NCI-H524 treated with DMSO at 0.1 percent for 48 hours (cell line): ENCODE measurements around the gene EFL1.
A peak's percentile ranks its signal among the peaks of the same experiment; 100 is the strongest.
"Not testable (repeated sequence)": the region's sequence is repeated elsewhere in the genome, so short reads cannot be mapped to it uniquely, and the experiment has no call there.

Experiments used
- DNase-seq: peaks from one replicate; lab custom pipeline; 2025; lab: John Stamatoyannopoulos, UW

EFL1 gene

GRCh38 chr15:82262422-82263026, at the start of gene EFL1, which contains the start of gene SAXO2:
Gene EFL1 (minus strand): TSS chr15:82262734. CDS start chr15:82261778, 956 bp downstream.
Gene SAXO2 (plus strand): TSS chr15:82262818. CDS start chr15:82262880, 62 bp downstream.
- DNase-seq, result peak; percentile 44

- DNase-seq, result not testable (repeated sequence)
Observed at GRCh38 chr15:82311321-82311720, 48.8 kb upstream of the EFL1 start.

GRCh38 chr15:82309802-82310201, 47.3 kb upstream of the EFL1 start:
- DNase-seq, result no peak

GRCh38 chr15:82307714-82308081, 45.2 kb upstream of the EFL1 start:
- DNase-seq, result no peak

- DNase-seq, result no peak
Observed at GRCh38 chr15:82306791-82307713, 44.5 kb upstream of the EFL1 start.

GRCh38 chr15:82305621-82306048, 43.1 kb upstream of the EFL1 start:
- DNase-seq, result no peak

- no peak for DNase-seq
Observed at GRCh38 chr15:82304778-82305090, 42.2 kb upstream of the EFL1 start.

- DNase-seq, result no peak
Observed at GRCh38 chr15:82303956-82304777, 41.6 kb upstream of the EFL1 start.

- DNase-seq, result no peak
Observed at GRCh38 chr15:82301296-82302016, 38.9 kb upstream of the EFL1 start.

GRCh38 chr15:82300883-82301282, 38.3 kb upstream of the EFL1 start:
- no peak for DNase-seq

- DNase-seq, result not testable (repeated sequence)
Observed at GRCh38 chr15:82300326-82300725, 37.8 kb upstream of the EFL1 start.

- DNase-seq, result not testable (repeated sequence)
Observed at GRCh38 chr15:82299511-82299914, 37.0 kb upstream of the EFL1 start.

- no peak for DNase-seq
Observed at GRCh38 chr15:82298520-82298919, 36.0 kb upstream of the EFL1 start.

- no peak for DNase-seq
Observed at GRCh38 chr15:82298032-82298431, 35.5 kb upstream of the EFL1 start.

GRCh38 chr15:82297546-82297945, 35.0 kb upstream of the EFL1 start:
- DNase-seq, result no peak

GRCh38 chr15:82294061-82294690, 31.6 kb upstream of the EFL1 start:
- no peak for DNase-seq

- DNase-seq, result no peak
Observed at GRCh38 chr15:82292271-82292670, 29.7 kb upstream of the EFL1 start.

- not testable (repeated sequence) for DNase-seq
Observed at GRCh38 chr15:82288202-82288601, 25.7 kb upstream of the EFL1 start.

GRCh38 chr15:82286475-82286874, 23.9 kb upstream of the EFL1 start:
- DNase-seq, result not testable (repeated sequence)

- not testable (repeated sequence) for DNase-seq
Observed at GRCh38 chr15:82284381-82284780, 21.8 kb upstream of the EFL1 start.

- DNase-seq, result not testable (repeated sequence)
Observed at GRCh38 chr15:82282386-82282785, 19.9 kb upstream of the EFL1 start.
